ENCODE measurements around the gene THSD8.
"Not testable (repeated sequence)": the region's sequence is repeated elsewhere in the genome, so short reads cannot be mapped to it uniquely, and the experiment has no call there.

The THSD8 gene

GRCh38 chr19:12825254-12826131 lies 23.6 kb downstream of the THSD8 start:
- DNase-seq (ENCODE audit: low read depth) = no peak

GRCh38 chr19:12828494-12828893 lies 26.6 kb downstream of the THSD8 start:
- DNase-seq (ENCODE audit: low read depth) = no peak

GRCh38 chr19:12833418-12833737 lies 31.5 kb downstream of the THSD8 start:
- no peak for DNase-seq (ENCODE audit: low read depth)

GRCh38 chr19:12833738-12834565 lies 32.1 kb downstream of the THSD8 start:
- DNase-seq (ENCODE audit: low read depth) = no peak

GRCh38 chr19:12834566-12834943 lies 32.7 kb downstream of the THSD8 start, which contains the start of gene RTBDN:
RTBDN (minus strand) TSS chr19:12834579; CDS start chr19:12829979, 4,600 bp downstream.
- no peak for DNase-seq (ENCODE audit: low read depth)

GRCh38 chr19:12834976-12835757 lies 33.3 kb downstream of the THSD8 start:
- no peak for DNase-seq (ENCODE audit: low read depth)

GRCh38 chr19:12836529-12836863 lies 34.6 kb downstream of the THSD8 start:
- no peak for DNase-seq (ENCODE audit: low read depth)

GRCh38 chr19:12837225-12837624 lies 35.4 kb downstream of the THSD8 start:
- no peak for DNase-seq (ENCODE audit: low read depth)

GRCh38 chr19:12838182-12838885 lies 36.5 kb downstream of the THSD8 start, which contains the start of gene MAST1:
MAST1 (plus strand) TSS chr19:12838515; CDS start chr19:12838573, 58 bp downstream.
- no peak for DNase-seq (ENCODE audit: low read depth)

GRCh38 chr19:12838886-12839756 lies 37.3 kb downstream of the THSD8 start:
- no peak for DNase-seq (ENCODE audit: low read depth)

GRCh38 chr19:12840091-12841079 lies 38.5 kb downstream of the THSD8 start:
- DNase-seq (ENCODE audit: low read depth) = peak; percentile 47

GRCh38 chr19:12841094-12841493 lies 39.2 kb downstream of the THSD8 start:
- no peak for DNase-seq (ENCODE audit: low read depth)

GRCh38 chr19:12842511-12842910 lies 40.6 kb downstream of the THSD8 start:
- no peak for DNase-seq (ENCODE audit: low read depth)

GRCh38 chr19:12843328-12843727 lies 41.5 kb downstream of the THSD8 start:
- DNase-seq (ENCODE audit: low read depth) = no peak

- DNase-seq (ENCODE audit: low read depth) = no peak
Observed at GRCh38 chr19:12843999-12844732, 42.3 kb downstream of the THSD8 start.

- not testable (repeated sequence) for DNase-seq (ENCODE audit: low read depth)
Observed at GRCh38 chr19:12846613-12847012, 44.7 kb downstream of the THSD8 start.

- peak; percentile 56 for DNase-seq (ENCODE audit: low read depth)
Observed at GRCh38 chr19:12847159-12848139, 45.6 kb downstream of the THSD8 start.
